ENCODE measurements around the gene WSB1.

GRCh38 chr17:27247071-27247957 is 46.6 kb upstream of the WSB1 start:
- no peak for TF ChIP-seq POLR2AphosphoS5 (IDR thresholded peaks at IDR 0.05; ENCODE audit: low read depth)
- no peak for TF ChIP-seq CTCF (IDR thresholded peaks at IDR 0.05; ENCODE audit: insufficient read depth, low read length)
